H1 (cell line): Measurements from ENCODE around the gene EIF4A2. TPM values are rescaled to one million over a fixed set of nuclear protein-coding genes. Genes with fewer than 3 reads are reported as not detected.

Source experiments
- HDAC6 ChIP-seq: IDR thresholded peaks from one replicate; pipeline ENCODE4 v1.7.1; 2012; ENCODE audit warnings: low read depth, mild to moderate bottlenecking, inconsistent platforms, low read length, moderate library complexity
- polyA plus RNA-seq, 7 experiments: library from polyadenylated mRNA; depleted of rRNA in 3 of 7; stranded (reverse) in 5 of 7; unstranded in 2 of 7; fragments of >200 nt in 5 of 7; fragments of 200-250 nt in 2 of 7; gene quantifications; 1 replicate in 5 of 7; 2 replicates in 1 of 7; 4 replicates in 1 of 7; pipeline versions ENCODE4 v1.2.1 to v1.2.3, GENCODE V29; 2011 to 2013; ENCODE audit warnings: missing spikeins in 2 of 7, mixed read lengths in 2 of 7
- total RNA-seq: library from RNA; stranded (reverse); fragmentation: NEBNext Ultra II Directional; extraction: Animal tissue kit (Norgen Biotek cat#: 25700); gene quantifications from 2 replicates; pipeline ENCODE4 v1.2.1, GENCODE V29; 2021
- TF ChIP-seq, protein P1 (sequence below): IDR thresholded peaks from 2 replicates; pipeline ENCODE4 v1.6.1; 2012; ENCODE audit warnings: inconsistent platforms

Gene EIF4A2
- total and polyA plus RNA-seq, 2 of the 8 experiments (the other 6 are each of a cell fraction or from before 2014, with no cell fraction given): 527 to 604 TPM

DNA sequence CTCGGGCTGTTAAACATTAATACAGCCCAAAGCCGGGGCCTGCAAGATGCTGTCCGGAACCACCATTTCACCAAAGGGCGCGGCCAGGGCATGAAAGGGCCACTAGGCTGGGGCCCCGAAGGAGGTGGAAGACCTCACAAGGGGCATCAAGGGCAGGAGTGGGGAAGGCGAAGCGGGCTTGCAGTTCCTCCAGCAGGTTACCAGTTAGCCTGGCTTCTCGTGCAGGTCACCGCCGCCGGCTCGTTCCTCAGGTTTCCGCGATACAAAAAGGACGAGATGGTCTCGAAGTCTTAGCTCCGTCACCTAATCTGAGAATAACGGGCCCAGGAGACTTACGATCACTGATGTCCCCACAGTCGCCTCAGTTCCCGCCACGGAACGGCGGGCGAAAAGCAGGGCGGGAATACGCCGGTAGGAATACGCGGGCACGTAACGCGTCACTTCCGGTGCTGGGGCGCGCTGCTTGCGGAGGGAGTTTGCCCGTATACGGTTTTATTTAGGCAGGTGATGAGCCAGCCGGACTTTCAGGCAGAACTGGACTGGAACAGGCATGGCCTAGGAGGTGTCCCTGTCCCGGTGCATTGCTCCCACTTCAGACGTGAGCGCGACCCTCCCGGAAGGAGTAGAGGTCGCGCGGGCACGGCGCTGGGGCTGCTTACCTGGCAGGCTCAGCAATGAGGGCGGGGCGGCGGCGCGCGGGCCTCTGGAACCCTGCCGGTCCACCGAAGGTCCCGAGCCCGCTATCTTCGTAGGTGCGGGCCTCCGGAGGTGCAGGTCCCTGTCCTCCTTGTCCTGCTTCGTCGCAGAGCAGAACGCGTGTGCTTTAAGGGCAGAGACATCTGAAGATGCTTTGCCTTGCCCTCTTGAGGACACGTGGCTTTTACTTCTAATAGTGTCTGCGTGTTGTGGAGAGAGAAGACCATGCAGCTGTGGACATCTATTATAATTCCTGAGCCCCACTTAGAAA is 23.0 kb downstream of the EIF4A2 start, which contains the start of gene RFC4 (continued):
- TF ChIP-seq, protein P1, sequence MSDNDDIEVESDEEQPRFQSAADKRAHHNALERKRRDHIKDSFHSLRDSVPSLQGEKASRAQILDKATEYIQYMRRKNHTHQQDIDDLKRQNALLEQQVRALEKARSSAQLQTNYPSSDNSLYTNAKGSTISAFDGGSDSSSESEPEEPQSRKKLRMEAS: peak; percentile 68
- no peak for TF ChIP-seq HDAC6
